ENCODE measurements around the gene NFKBIZ.
"Not testable (repeated sequence)": the region's sequence is repeated elsewhere in the genome, so short reads cannot be mapped to it uniquely, and the experiment has no call there.

Gene NFKBIZ

DNA sequence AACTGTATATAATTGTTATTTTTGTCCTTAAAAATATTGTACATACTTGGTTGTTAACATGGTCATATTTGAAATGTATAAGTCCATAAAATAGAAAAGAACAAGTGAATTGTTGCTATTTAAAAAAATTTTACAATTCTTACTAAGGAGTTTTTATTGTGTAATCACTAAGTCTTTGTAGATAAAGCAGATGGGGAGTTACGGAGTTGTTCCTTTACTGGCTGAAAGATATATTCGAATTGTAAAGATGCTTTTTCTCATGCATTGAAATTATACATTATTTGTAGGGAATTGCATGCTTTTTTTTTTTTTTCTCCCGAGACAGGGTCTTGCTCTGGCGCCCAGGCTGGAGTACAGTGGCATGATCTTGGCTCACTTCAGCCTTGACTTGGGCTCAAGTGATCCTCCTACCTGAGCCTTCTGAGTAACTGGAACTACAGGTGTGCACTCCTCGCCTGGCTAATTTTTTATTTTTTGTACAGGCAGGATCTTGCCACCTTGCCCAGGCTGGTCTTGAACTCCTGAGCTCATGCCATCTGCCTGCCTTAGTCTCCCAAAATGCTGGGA, 10.7 kb downstream of the NFKBIZ start:
- TF ChIP-seq, protein P1, sequence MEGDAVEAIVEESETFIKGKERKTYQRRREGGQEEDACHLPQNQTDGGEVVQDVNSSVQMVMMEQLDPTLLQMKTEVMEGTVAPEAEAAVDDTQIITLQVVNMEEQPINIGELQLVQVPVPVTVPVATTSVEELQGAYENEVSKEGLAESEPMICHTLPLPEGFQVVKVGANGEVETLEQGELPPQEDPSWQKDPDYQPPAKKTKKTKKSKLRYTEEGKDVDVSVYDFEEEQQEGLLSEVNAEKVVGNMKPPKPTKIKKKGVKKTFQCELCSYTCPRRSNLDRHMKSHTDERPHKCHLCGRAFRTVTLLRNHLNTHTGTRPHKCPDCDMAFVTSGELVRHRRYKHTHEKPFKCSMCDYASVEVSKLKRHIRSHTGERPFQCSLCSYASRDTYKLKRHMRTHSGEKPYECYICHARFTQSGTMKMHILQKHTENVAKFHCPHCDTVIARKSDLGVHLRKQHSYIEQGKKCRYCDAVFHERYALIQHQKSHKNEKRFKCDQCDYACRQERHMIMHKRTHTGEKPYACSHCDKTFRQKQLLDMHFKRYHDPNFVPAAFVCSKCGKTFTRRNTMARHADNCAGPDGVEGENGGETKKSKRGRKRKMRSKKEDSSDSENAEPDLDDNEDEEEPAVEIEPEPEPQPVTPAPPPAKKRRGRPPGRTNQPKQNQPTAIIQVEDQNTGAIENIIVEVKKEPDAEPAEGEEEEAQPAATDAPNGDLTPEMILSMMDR (IDR thresholded peaks at IDR 0.05; ENCODE audit: low read depth, low read length) = no peak
- Histone ChIP-seq H3K4me3 (ENCODE audit: low read depth, low read length) (no peak overlapping the region), H3K27me3 (ENCODE audit: insufficient read depth, low read depth, severe bottlenecking) (no peaks in the 10 kb centered on the region), H3K27ac (no peak overlapping the region), H3K36me3 (peaks cover 12% of the 10 kb centered on the region), H3K9me3 (ENCODE audit: severe bottlenecking) (no peaks in the 10 kb centered on the region)
- no peak for DNase-seq

DNA sequence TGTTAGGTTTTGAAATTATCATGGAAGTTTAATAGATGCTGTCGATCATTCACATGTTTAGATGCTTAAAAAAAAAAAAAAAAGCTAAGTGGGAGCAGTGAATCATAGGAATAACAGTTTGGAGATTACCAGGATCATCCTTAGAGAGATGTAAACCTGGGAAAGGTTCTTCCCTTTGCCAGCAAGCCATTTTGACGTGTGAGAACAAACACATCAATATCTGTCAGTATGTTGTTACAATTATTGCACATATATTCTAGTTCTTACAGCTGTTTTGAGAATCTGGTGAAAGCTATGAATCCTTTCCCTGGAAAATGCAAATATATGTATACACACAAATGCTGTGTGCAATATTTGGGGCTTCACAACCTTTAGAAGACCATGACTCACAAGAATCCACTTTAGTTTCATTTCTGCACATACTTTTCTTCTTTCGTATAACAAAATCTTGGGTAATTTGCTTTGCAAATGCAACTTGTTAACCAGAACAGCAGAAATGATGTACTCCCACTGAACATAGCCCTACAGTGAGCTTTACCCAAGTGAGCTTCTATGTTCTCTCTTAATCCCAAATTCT, 12.0 kb downstream of the NFKBIZ start:
- Histone ChIP-seq H3K27me3 (ENCODE audit: insufficient read depth, low read depth, severe bottlenecking) (no peaks in the 10 kb centered on the region), H3K4me3 (ENCODE audit: low read depth, low read length) (no peak overlapping the region), H3K9me3 (ENCODE audit: severe bottlenecking) (no peaks in the 10 kb centered on the region), H3K36me3 (peaks cover 12% of the 10 kb centered on the region), H3K27ac (no peak overlapping the region)
- TF ChIP-seq, protein P1 (IDR thresholded peaks at IDR 0.05; ENCODE audit: low read depth, low read length) = no peak
- no peak for DNase-seq

DNA sequence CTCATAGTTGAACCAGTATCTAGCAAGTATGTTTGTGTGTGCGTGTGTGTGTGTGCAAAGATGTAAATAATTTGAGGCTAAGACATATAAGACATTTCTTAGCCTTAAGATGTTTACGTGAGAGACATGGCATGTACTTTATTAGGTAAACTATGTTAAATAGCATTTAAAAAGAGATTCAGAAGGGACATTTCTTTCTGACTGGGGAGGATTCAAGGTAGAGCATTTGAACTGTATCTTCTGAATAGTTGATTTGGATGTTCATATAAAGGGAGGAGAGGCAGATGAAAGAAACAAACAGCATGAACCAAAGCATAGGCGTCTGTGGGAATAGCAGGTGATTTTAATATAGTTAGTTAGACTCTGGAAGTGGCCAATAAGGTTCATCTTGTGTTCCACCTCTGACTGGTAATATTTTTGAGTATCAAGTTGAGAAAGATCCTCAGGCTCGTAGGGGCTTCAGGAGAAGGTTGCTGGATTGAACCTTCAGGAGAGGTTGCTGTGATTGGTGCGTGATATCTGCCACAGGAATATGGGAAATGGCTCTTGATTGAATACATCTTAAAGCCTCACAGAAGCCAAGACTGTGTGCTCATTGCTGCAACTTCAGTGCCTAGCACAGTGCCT, 12.6 kb downstream of the NFKBIZ start:
- no peak overlapping the region for H3K4me3 ChIP-seq (ENCODE audit: low read depth, low read length)
- H3K9me3 ChIP-seq (ENCODE audit: severe bottlenecking) = no peaks in the 10 kb centered on the region
- no peaks in the 10 kb centered on the region for H3K27me3 ChIP-seq (ENCODE audit: insufficient read depth, low read depth, severe bottlenecking)
- no peak for DNase-seq
- peaks cover 12% of the 10 kb centered on the region for H3K36me3 ChIP-seq
- no peak overlapping the region for H3K27ac ChIP-seq
- TF ChIP-seq, protein P1 (IDR thresholded peaks at IDR 0.05; ENCODE audit: low read depth, low read length) = no peak

DNA sequence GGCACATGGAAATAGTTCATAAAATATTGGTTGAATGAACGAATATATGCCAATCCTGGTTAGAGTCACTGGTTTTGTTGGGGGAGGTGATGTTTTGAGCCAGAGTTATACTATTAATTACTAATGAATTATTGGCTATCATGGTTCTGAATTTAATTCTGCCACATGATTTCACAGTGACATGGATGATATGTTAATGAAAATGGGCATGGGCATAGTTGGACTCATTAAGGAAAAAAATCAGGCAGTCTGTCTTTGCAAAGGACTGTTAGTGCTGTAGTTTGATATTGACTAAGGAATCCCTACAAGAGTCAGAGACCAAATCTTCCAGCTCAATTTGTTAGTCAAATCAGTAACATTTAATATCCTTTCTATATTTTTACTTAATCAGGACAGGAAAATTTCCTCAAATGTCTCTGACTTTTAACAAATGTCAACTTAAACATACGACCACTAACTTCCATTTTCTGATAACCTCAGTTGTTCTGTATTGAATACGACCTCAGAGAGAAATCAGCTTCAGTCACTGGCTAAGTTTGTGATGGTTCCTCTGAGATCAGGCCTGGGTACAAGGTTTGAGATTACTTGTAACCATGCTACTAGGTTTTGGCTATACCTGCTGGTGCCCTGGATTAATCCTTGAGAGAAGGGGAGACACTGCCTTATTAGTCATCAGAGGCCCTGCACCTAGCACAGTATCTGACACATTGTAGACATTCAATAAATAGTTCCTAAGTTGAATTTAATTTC, 13.3 kb downstream of the NFKBIZ start:
- TF ChIP-seq, protein P1 (IDR thresholded peaks at IDR 0.05; ENCODE audit: low read depth, low read length) = no peak
- Histone ChIP-seq H3K36me3 (peaks cover 8% of the 10 kb centered on the region), H3K9me3 (ENCODE audit: severe bottlenecking) (no peaks in the 10 kb centered on the region), H3K27me3 (ENCODE audit: insufficient read depth, low read depth, severe bottlenecking) (no peaks in the 10 kb centered on the region), H3K4me3 (ENCODE audit: low read depth, low read length) (no peak overlapping the region), H3K27ac (no peak overlapping the region)
- DNase-seq = no peak

DNA sequence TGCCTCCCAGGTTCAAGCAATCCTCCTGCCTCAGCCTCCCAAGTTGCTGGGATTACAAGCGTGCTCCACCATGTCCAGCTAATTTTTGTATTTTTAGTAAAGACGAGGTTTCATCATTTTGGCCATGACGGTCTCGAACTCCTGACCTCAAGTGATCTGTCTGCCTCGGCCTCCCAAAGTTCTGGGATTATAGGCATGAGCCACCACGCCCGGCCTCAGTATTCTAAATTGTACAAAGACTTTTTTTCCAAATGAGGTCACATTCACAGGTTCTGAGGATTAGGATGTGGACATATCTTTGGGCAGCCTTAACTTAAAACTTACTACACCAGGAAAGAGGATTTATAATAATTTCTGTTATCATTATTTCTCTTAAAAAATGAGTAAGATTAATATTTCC, 15.6 kb downstream of the NFKBIZ start:
- H3K27me3 ChIP-seq (ENCODE audit: insufficient read depth, low read depth, severe bottlenecking); H3K4me3 ChIP-seq (ENCODE audit: low read depth, low read length); H3K27ac ChIP-seq; H3K9me3 ChIP-seq (ENCODE audit: severe bottlenecking); H3K36me3 ChIP-seq; DNase-seq: not testable (repeated sequence)
